ENCODE results near the gene MCTP1.

DNA sequence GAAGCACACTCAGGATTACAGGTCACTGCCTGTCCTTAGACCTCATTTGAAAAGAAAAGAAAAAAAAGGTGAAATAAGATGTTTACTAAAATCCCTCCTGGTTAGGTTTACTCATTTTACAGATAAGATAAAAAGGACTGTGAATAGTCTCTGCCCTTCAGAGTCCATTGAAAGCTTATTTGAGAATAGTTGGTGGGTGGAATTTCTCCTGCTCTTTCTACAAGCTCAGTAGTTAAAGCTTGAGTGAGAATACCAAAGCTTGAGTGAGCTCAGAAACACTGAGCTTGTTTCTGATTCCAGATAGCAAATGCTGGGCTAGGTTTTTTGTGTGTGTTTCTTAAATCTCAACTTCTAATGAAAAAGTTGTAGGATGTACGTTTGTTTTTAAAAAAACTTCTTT, 559.8 kb downstream of the MCTP1 start:
- TF ChIP-seq, protein P1, sequence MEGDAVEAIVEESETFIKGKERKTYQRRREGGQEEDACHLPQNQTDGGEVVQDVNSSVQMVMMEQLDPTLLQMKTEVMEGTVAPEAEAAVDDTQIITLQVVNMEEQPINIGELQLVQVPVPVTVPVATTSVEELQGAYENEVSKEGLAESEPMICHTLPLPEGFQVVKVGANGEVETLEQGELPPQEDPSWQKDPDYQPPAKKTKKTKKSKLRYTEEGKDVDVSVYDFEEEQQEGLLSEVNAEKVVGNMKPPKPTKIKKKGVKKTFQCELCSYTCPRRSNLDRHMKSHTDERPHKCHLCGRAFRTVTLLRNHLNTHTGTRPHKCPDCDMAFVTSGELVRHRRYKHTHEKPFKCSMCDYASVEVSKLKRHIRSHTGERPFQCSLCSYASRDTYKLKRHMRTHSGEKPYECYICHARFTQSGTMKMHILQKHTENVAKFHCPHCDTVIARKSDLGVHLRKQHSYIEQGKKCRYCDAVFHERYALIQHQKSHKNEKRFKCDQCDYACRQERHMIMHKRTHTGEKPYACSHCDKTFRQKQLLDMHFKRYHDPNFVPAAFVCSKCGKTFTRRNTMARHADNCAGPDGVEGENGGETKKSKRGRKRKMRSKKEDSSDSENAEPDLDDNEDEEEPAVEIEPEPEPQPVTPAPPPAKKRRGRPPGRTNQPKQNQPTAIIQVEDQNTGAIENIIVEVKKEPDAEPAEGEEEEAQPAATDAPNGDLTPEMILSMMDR (IDR thresholded peaks at IDR 0.05; ENCODE audit: low read depth, low read length, poor library complexity, severe bottlenecking), result no peak
- no peak for TF ChIP-seq EZH2phosphoT487 (IDR thresholded peaks at IDR 0.05; ENCODE audit: borderline replicate concordance, low read length)
